H9 (cell line): ENCODE measurements around the gene IL21R. TPM values are rescaled to one million over a fixed set of nuclear protein-coding genes. Genes with fewer than 3 reads are reported as not detected.

Source experiments
- DNase-seq: peaks from one replicate; pipeline ENCODE4 v3.0.0-alpha.2; 2017
- H2AFZ ChIP-seq: one replicate; pipeline ENCODE4 v1.6.1; 2013; ENCODE audit warnings: mild to moderate bottlenecking, low read length, control low read depth, moderate library complexity
- H2AK5ac ChIP-seq: 2 replicates; pipeline ENCODE4 v1.6.1; 2013; ENCODE audit warnings: low read length, control low read depth, mixed read lengths; ENCODE audit not compliant: insufficient read length
- H2BK120ac ChIP-seq: one replicate; pipeline ENCODE4 v1.6.1; 2013; ENCODE audit warnings: low read depth, mild to moderate bottlenecking, low read length, control low read depth, inconsistent platforms; ENCODE audit not compliant: poor library complexity, severe bottlenecking
- H2BK12ac ChIP-seq: 2 replicates; pipeline ENCODE4 v1.6.1; 2013; ENCODE audit warnings: low read length, control low read depth, mixed read lengths, low read depth; ENCODE audit not compliant: insufficient read length
- H2BK15ac ChIP-seq: 2 replicates; pipeline ENCODE4 v1.6.1; 2013; ENCODE audit warnings: low read depth, low read length, control low read depth
- H2BK20ac ChIP-seq: one replicate; pipeline ENCODE4 v1.6.1; 2013; ENCODE audit warnings: low read depth, mild to moderate bottlenecking, low read length, control low read depth, inconsistent platforms; ENCODE audit not compliant: poor library complexity, severe bottlenecking
- H2BK5ac ChIP-seq: 2 replicates; pipeline ENCODE4 v1.6.1; 2013; ENCODE audit warnings: low read length, control low read depth, mixed read lengths; ENCODE audit not compliant: insufficient read length
- H3K14ac ChIP-seq: 2 replicates; pipeline ENCODE4 v1.6.1; 2013; ENCODE audit warnings: low read length, control low read depth; ENCODE audit not compliant: insufficient read depth
- H3K18ac ChIP-seq: 2 replicates; pipeline ENCODE4 v1.6.1; 2013; ENCODE audit warnings: low read depth, mild to moderate bottlenecking, mixed read lengths, low read length, control low read depth; ENCODE audit not compliant: insufficient read length
- H3K23ac ChIP-seq: 2 replicates; pipeline ENCODE4 v1.6.1; 2013; ENCODE audit warnings: low read length, control low read depth, mixed read lengths, low read depth; ENCODE audit not compliant: insufficient read length
- H3K23me2 ChIP-seq: 2 replicates; pipeline ENCODE4 v1.6.1; 2013; ENCODE audit warnings: low read depth, mild to moderate bottlenecking, mixed read lengths, low read length, control low read depth; ENCODE audit not compliant: insufficient read length, poor library complexity, severe bottlenecking
- H3K27ac ChIP-seq: 2 replicates; pipeline ENCODE4 v1.5.1; 2013; ENCODE audit warnings: low read length, control low read depth, mixed read lengths, low read depth; ENCODE audit not compliant: insufficient read length
- H3K27me3 ChIP-seq: 2 replicates; pipeline ENCODE4 v1.6.1; 2013; ENCODE audit warnings: low read length, control low read depth, inconsistent platforms; ENCODE audit not compliant: insufficient read depth
- H3K4ac ChIP-seq: 2 replicates; pipeline ENCODE4 v1.6.1; 2013; ENCODE audit warnings: low read depth, mild to moderate bottlenecking, control low read depth, inconsistent platforms, low read length, moderate library complexity
- H3K4me1 ChIP-seq: 2 replicates; pipeline ENCODE4 v1.6.1; 2013; ENCODE audit warnings: low read length, control low read depth, inconsistent platforms; ENCODE audit not compliant: insufficient read depth
- H3K4me2 ChIP-seq: 2 replicates; pipeline ENCODE4 v1.6.1; 2013; ENCODE audit warnings: low read length, control low read depth, mixed read lengths; ENCODE audit not compliant: insufficient read length, insufficient read depth
- H3K56ac ChIP-seq: 2 replicates; pipeline ENCODE4 v1.6.1; 2013; ENCODE audit warnings: low read depth, mild to moderate bottlenecking, mixed read lengths, low read length, control low read depth; ENCODE audit not compliant: insufficient read length
- H3K79me1 ChIP-seq: 2 replicates; pipeline ENCODE4 v1.6.1; 2013; ENCODE audit warnings: low read depth, mild to moderate bottlenecking, moderate library complexity, low read length, control low read depth, inconsistent platforms; ENCODE audit not compliant: insufficient read depth, poor library complexity, severe bottlenecking
- H3K79me2 ChIP-seq: 2 replicates; pipeline ENCODE4 v1.6.1; 2013; ENCODE audit warnings: low read length, control low read depth, inconsistent platforms; ENCODE audit not compliant: insufficient read depth
- H3K9ac ChIP-seq: 2 replicates; pipeline ENCODE4 v1.6.1; 2013; ENCODE audit warnings: low read length, control low read depth, mixed read lengths; ENCODE audit not compliant: insufficient read length; ENCODE audit errors: extremely low read depth
- H3K9me3 ChIP-seq: one replicate; pipeline ENCODE4 v1.6.1; 2013; ENCODE audit warnings: low read depth, low read length, inconsistent platforms; ENCODE audit not compliant: control insufficient read depth
- H3T11ph ChIP-seq: one replicate; pipeline ENCODE4 v1.6.1; 2013; ENCODE audit warnings: mild to moderate bottlenecking, low read length, control low read depth, inconsistent platforms
- H4K20me1 ChIP-seq: one replicate; pipeline ENCODE4 v1.6.1; 2013; ENCODE audit not compliant: control insufficient read depth, insufficient read length, insufficient read depth
- H4K5ac ChIP-seq: 2 replicates; pipeline ENCODE4 v1.6.1; 2013; ENCODE audit warnings: low read depth, mild to moderate bottlenecking, mixed read lengths, low read length, control low read depth; ENCODE audit not compliant: insufficient read length
- H4K8ac ChIP-seq: replicated peaks from 2 replicates; pipeline ENCODE4 v1.6.1; 2013; ENCODE audit warnings: low read length, control low read depth, mixed read lengths, low read depth; ENCODE audit not compliant: insufficient read length
- H4K91ac ChIP-seq: 2 replicates; pipeline ENCODE4 v1.6.1; 2013; ENCODE audit warnings: low read depth, mild to moderate bottlenecking, moderate library complexity, mixed read lengths, low read length, control low read depth; ENCODE audit not compliant: insufficient read length
- H3K27ac Mint-ChIP-seq, 3 experiments: 2 replicates in 2 of 3; 3 replicates in 1 of 3; pipeline ENCODE4 v1.8.0; 2020 to 2021; ENCODE audit warnings: mixed read lengths in 3 of 3, mild to moderate bottlenecking in 1 of 3, moderate library complexity in 1 of 3
- H3K27me3 Mint-ChIP-seq: 2 replicates; pipeline ENCODE4 v1.8.0; 2021; ENCODE audit warnings: low read depth, mild to moderate bottlenecking, moderate library complexity, mixed read lengths
- H3K36me3 Mint-ChIP-seq, 3 experiments: 2 replicates in 2 of 3; 3 replicates in 1 of 3; pipeline ENCODE4 v1.8.0; 2020 to 2021; ENCODE audit warnings: low read depth in 3 of 3, mixed read lengths in 3 of 3; ENCODE audit not compliant: insufficient read depth in 1 of 3
- H3K4me1 Mint-ChIP-seq, 2 experiments: 2 replicates each; pipeline ENCODE4 v1.8.0; 2020; ENCODE audit warnings: mixed read lengths in 2 of 2
- H3K4me3 Mint-ChIP-seq, 2 experiments: 2 replicates in 1 of 2; 3 replicates in 1 of 2; pipeline ENCODE4 v1.8.0; 2020 to 2021; ENCODE audit warnings: mild to moderate bottlenecking in 2 of 2, mixed read lengths in 2 of 2, moderate library complexity in 1 of 2
- H3K9me3 Mint-ChIP-seq, 2 experiments: 2 replicates in 1 of 2; 3 replicates in 1 of 2; pipeline ENCODE4 v1.8.0; 2020; ENCODE audit warnings: mild to moderate bottlenecking in 2 of 2, mixed read lengths in 2 of 2, moderate library complexity in 1 of 2
- WGBS: extraction: QIAGEN DNeasy Blood & Tissue Kit; methylation state at CpG from one replicate; pipeline ENCODE4 v1.1.7; 2013; ENCODE audit warnings: missing lambda C conversion rate, low lambda C conversion rate, mixed read lengths; ENCODE audit not compliant: insufficient read length; ENCODE audit errors: extremely low coverage; 5-methylcytosine and 5-hydroxymethylcytosine counted together
- total RNA-seq: library from RNA; stranded (reverse); gene quantifications from 2 replicates; pipeline ENCODE4 v1.2.1, GENCODE V29; 2021
- TF ChIP-seq, protein P1 (sequence below): fragments of 200-600 bp; sonication (generic); conservative IDR thresholded peaks from 3 replicates; pipeline ENCODE4 v1.8.0; 2021; ENCODE audit warnings: antibody characterized with exemption, mild to moderate bottlenecking

The IL21R gene
- total RNA-seq, 1 experiment from 2014 or later: 0.07 TPM

DNA sequence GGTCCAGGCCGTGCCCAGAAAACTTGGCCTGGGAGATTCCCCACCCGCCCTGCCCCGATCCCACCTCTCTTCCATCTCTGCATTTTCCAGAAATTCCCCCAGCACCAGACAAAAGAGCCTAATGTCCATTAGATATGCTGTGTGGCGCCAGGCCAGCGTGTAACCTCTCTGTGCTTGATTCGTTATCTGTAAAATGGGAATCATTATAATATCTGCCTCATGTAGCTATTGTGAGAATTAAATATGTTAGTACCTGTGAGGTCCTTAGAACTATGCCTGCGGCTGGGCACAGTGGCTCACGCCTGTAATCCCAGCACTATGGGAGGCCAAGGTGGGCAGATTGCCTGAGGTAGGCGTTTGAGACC lies 33.6 kb upstream of the IL21R start:
- no CpG with 5 or more reads among the region's 9 CpGs for WGBS
- Histone ChIP-seq H4K20me1 (no peaks in the 10 kb centered on the region), H3K27ac (no peak overlapping the region), H3K23me2 (no peaks in the 10 kb centered on the region), H2BK12ac (no peak overlapping the region), H4K8ac (no peak overlapping the region), H3K4ac (no peak overlapping the region), H2AK5ac (no peak overlapping the region), H2BK20ac (no peak overlapping the region), H4K91ac (no peak overlapping the region), H3K4me1 (no peaks in the 10 kb centered on the region), H3K56ac (no peak overlapping the region), H2AFZ (no peak overlapping the region), H3K27me3 (no peaks in the 10 kb centered on the region), H4K5ac (no peak overlapping the region), H2BK120ac (no peak overlapping the region), H3K79me1 (no peaks in the 10 kb centered on the region), H3K4me2 (no peak overlapping the region), H3K18ac (no peak overlapping the region), H2BK15ac (no peak overlapping the region), H3K9me3 (no peaks in the 10 kb centered on the region), H3K9ac (no peak overlapping the region), H3K14ac (no peak overlapping the region), H3K79me2 (no peaks in the 10 kb centered on the region), H3K23ac (no peak overlapping the region), H2BK5ac (no peak overlapping the region), H3T11ph (no peak overlapping the region)
- Mint-ChIP-seq H3K36me3 (peaks cover 0 to 9% (median 0%) of the 10 kb centered on the region in 3 experiments; a peak in 2 of 7 replicates), H3K27ac (no peak overlapping the region), H3K4me1 (peaks cover 7 to 9% of the 10 kb centered on the region in 2 experiments), H3K9me3 (no peaks in the 10 kb centered on the region), H3K4me3 (no peak overlapping the region), H3K27me3 (no peaks in the 10 kb centered on the region; the same call in 1 of the 2 replicates)
- no peak for DNase-seq
- TF ChIP-seq, protein P1, sequence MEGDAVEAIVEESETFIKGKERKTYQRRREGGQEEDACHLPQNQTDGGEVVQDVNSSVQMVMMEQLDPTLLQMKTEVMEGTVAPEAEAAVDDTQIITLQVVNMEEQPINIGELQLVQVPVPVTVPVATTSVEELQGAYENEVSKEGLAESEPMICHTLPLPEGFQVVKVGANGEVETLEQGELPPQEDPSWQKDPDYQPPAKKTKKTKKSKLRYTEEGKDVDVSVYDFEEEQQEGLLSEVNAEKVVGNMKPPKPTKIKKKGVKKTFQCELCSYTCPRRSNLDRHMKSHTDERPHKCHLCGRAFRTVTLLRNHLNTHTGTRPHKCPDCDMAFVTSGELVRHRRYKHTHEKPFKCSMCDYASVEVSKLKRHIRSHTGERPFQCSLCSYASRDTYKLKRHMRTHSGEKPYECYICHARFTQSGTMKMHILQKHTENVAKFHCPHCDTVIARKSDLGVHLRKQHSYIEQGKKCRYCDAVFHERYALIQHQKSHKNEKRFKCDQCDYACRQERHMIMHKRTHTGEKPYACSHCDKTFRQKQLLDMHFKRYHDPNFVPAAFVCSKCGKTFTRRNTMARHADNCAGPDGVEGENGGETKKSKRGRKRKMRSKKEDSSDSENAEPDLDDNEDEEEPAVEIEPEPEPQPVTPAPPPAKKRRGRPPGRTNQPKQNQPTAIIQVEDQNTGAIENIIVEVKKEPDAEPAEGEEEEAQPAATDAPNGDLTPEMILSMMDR: no peak
